Embryonic facial prominence (tissue), 1 donor: ENCODE measurements around the gene LLGL1.
"Not testable (repeated sequence)": the region's sequence is repeated elsewhere in the genome, so short reads cannot be mapped to it uniquely, and the experiment has no call there.

Experiments
- DNase-seq: peaks from one replicate; pipeline ENCODE4 v3.0.0-alpha.2; 2016; ENCODE audit errors: extremely low spot score

LLGL1 gene

GRCh38 chr17:18194394-18194793 is 31.0 kb upstream of the LLGL1 start:
- DNase-seq = no peak

- DNase-seq = no peak
Measured at GRCh38 chr17:18194804-18195203, 30.6 kb upstream of the LLGL1 start.

- DNase-seq = no peak
Measured at GRCh38 chr17:18195246-18195645, 30.2 kb upstream of the LLGL1 start.

GRCh38 chr17:18197535-18198194 is 27.8 kb upstream of the LLGL1 start:
- no peak for DNase-seq

GRCh38 chr17:18198530-18198929 is 26.9 kb upstream of the LLGL1 start:
- DNase-seq = no peak

- no peak for DNase-seq
Measured at GRCh38 chr17:18201108-18201507, 24.3 kb upstream of the LLGL1 start.

- DNase-seq = no peak
Measured at GRCh38 chr17:18203308-18203707, 22.1 kb upstream of the LLGL1 start.

GRCh38 chr17:18205861-18206260 is 19.6 kb upstream of the LLGL1 start:
- DNase-seq = no peak

GRCh38 chr17:18206962-18207361 is 18.5 kb upstream of the LLGL1 start:
- DNase-seq = no peak

- DNase-seq = no peak
Measured at GRCh38 chr17:18208092-18208491, 17.3 kb upstream of the LLGL1 start.

GRCh38 chr17:18213666-18214270 is 11.7 kb upstream of the LLGL1 start:
- no peak for DNase-seq

- DNase-seq = not testable (repeated sequence)
Measured at GRCh38 chr17:18216906-18217305, 8.5 kb upstream of the LLGL1 start.

- DNase-seq = no peak
Measured at GRCh38 chr17:18217412-18218015, 7.9 kb upstream of the LLGL1 start.

- no peak for DNase-seq
Measured at GRCh38 chr17:18218756-18219415, 6.5 kb upstream of the LLGL1 start.

- no peak for DNase-seq
Measured at GRCh38 chr17:18224053-18224386, 1.4 kb upstream of the LLGL1 start.

- DNase-seq = no peak
Measured at GRCh38 chr17:18224387-18225120, 881 bp upstream of the LLGL1 start.

- DNase-seq = no peak
Measured at GRCh38 chr17:18225642-18226283, 328 bp downstream of the LLGL1 start.

GRCh38 chr17:18226284-18226945 is 980 bp downstream of the LLGL1 start:
- DNase-seq = no peak

- DNase-seq = no peak
Measured at GRCh38 chr17:18227635-18228034, 2.2 kb downstream of the LLGL1 start.

- DNase-seq = no peak
Measured at GRCh38 chr17:18228176-18228682, 2.8 kb downstream of the LLGL1 start.

GRCh38 chr17:18229254-18229653 is 3.8 kb downstream of the LLGL1 start:
- DNase-seq = no peak
